ENCODE measurements around the gene ESPN. TPM values are rescaled to one million over a fixed set of nuclear protein-coding genes. Genes with fewer than 3 reads are reported as not detected.

ESPN gene
- total RNA-seq: 0.13 TPM in 1 of 2 replicates, not detected in the other

GRCh38 chr1:6424619-6425593, at the start of gene ESPN:
TSS of gene ESPN (plus strand) at chr1:6424776. CDS start at chr1:6424956, 180 bp downstream.

DNA sequence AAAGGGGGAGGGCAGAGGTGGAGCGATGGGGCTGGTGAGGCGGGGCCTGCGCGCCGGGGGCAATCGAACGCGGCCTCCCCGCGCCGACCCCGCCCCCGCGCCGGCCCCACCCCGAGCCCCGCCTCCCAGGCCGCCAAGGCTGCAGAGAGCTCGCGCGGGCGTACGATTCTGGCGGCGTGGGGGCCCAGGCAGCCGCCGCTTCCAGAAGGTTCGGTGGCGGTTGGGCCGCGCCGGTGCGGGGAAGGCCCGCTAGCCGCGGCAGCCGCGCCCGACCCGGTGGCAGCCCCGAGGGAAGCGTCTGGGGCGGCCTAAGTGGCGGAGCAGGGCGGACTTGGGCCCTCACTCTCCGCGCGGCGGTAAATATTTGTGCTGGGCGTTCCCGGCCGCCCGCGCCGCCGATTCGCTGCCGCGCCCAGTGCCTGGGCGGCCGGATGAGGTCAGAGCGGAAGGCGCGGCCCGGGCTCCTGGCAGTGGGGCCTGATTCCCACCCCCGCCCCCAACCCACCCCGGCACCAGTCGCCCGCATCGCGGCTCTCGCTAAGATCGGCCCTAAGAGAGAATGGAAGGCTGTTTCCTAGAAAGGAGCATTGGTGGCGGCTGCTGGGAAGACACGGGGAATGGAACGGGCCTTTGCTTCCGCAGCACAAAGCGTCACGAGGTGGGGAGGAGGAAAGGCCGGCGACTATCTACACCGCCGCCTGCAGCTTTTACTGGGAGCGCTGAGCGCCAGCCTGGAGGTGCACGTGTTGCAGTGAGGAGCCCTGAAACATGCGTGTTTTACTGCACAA, 31.0 kb upstream of the ESPN start, which contains the start of gene ACOT7:
Gene ACOT7, minus strand, starts transcription at position 368 of the 788 bp plus-strand sequence. CDS start 368 bp downstream, outside the sequence.

DNA sequence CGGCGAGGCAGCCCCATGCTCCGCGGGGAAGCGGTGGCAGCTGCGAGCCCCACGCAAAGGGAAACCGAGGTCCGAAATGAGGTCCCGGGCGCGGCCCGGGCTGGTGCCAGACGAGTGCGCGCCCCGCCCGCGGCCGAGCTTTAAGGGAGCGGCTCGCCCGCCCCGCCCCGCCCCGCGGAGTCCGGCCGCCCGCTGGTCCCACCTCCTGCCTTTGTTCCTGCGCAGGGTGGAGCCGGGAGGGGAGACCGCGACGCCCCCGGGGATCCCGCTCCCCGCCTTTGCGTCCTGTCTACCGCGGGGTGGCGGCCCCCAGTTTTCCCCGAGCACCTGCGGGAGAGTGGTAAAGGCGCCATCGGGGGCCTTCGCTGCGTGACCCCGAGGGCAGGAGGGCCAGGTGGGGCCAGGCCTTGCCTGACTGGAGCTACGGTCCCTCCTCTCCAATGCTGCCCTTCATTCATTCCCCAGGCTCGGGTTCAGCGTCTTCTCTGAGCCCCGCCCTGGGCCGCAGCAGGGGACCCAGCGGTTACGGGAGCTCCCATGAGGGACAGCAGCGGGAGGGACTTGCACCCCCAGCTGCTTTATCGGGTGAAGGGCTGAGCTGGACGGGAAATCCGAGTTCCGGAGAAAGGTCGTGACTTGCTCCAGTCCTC, 4.6 kb upstream of the ESPN start, which contains the start of gene HES2:
Gene HES2, minus strand, starts transcription at position 116 of the 650 bp plus-strand sequence. Its CDS starts 99 bp downstream, at position 17.

GRCh38 chr1:6466023-6466422, 41.4 kb downstream of the ESPN start, which contains the start of gene TNFRSF25:
TSS of gene TNFRSF25 (minus strand) at chr1:6466173. CDS start at chr1:6466107, 66 bp downstream.

GRCh38 chr1:6491480-6491962, 66.9 kb downstream of the ESPN start, which contains the start of gene PLEKHG5:
TSS of gene PLEKHG5 (minus strand) at chr1:6491667. CDS start at chr1:6477571, 14,096 bp downstream.

Other genes with a start within 250 kb of the ESPN start
- under 0.01 and 0.24 TPM in 2 replicates for gene CHD5, start 244.5 kb upstream of the ESPN start, total RNA-seq
- gene RPL22, start 225.2 kb upstream of the ESPN start, total RNA-seq: 143 and 226 TPM in 2 replicates
- 10.3 and 23.4 TPM in 2 replicates for gene RNF207, start 218.7 kb upstream of the ESPN start, total RNA-seq
- gene ICMT, start 188.8 kb upstream of the ESPN start, total RNA-seq: 42.0 and 58.6 TPM in 2 replicates
- gene HES3, start 180.6 kb upstream of the ESPN start, total RNA-seq: not detected in 2 replicates
- 5.4 and 6.6 TPM in 2 replicates for gene GPR153, start 163.7 kb upstream of the ESPN start, total RNA-seq
- 36.4 and 66.1 TPM in 2 replicates for gene ACOT7, start 31.0 kb upstream of the ESPN start, total RNA-seq
- gene HES2, start 4.9 kb upstream of the ESPN start, total RNA-seq: 0.08 and 5.0 TPM in 2 replicates
- gene TNFRSF25, start 41.4 kb downstream of the ESPN start, total RNA-seq: 0.26 and 7.8 TPM in 2 replicates
- 5.3 and 15.7 TPM in 2 replicates for gene PLEKHG5, start 66.9 kb downstream of the ESPN start, total RNA-seq
- 13.2 and 18.0 TPM in 2 replicates for gene NOL9, start 129.7 kb downstream of the ESPN start, total RNA-seq
- not detected in 2 replicates for gene TAS1R1, start 130.5 kb downstream of the ESPN start, total RNA-seq
- gene ZBTB48, start 155.2 kb downstream of the ESPN start, total RNA-seq: 9.6 and 16.4 TPM in 2 replicates
- 32.7 and 35.9 TPM in 2 replicates for gene KLHL21, start 178.1 kb downstream of the ESPN start, total RNA-seq
- gene PHF13, start 189.0 kb downstream of the ESPN start, total RNA-seq: 12.4 and 19.4 TPM in 2 replicates
- gene THAP3, start 200.1 kb downstream of the ESPN start, total RNA-seq: 22.4 and 36.2 TPM in 2 replicates